ENCODE results near the gene ANKRD22.

ANKRD22 gene

GRCh38 chr10:88852327-88852726 lies 683 bp upstream of the ANKRD22 start:
- Histone ChIP-seq H3K4me3 (ENCODE audit: low read depth in 1 of 2, low read length in 1 of 2) (peak overlapping the region; percentile 52 to 65), H3K4me1 (ENCODE audit: control insufficient read depth in 1 of 2, insufficient read depth in 1 of 2, low read depth in 1 of 2, low read length in 1 of 2) (peaks cover 80 to 92% of the 10 kb centered on the region in 2 experiments), H3K36me3 (no peaks in the 10 kb centered on the region), H3K9me3 (no peaks in the 10 kb centered on the region), H3K27me3 (no peaks in the 10 kb centered on the region), H3K27ac (peak overlapping the region; percentile 84)
- no peak for TF ChIP-seq CTCF (IDR thresholded peaks at IDR 0.05)

DNA sequence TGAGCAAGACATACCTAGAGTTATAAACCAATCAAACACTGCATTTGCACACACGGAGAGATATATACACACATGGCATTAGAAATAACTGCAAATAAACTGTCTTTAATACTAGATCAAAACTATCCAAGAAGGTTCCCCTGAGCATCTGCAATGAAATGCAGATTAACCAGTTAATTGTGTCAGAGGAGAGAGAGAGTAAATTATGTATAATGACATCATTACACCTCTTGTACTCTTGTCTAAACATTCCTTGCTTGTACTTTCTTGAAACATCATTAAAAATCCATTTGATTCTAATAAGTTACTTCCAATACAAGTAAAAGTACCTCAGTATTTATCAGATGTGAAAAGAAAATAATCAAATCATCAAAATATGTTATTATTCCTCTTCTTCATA lies 932 bp downstream of the ANKRD22 start:
- no peaks in the 10 kb centered on the region for H3K36me3 ChIP-seq
- peak overlapping the region; percentile 52 to 65 for H3K4me3 ChIP-seq (ENCODE audit: low read depth in 1 of 2, low read length in 1 of 2)
- peak overlapping the region; percentile 84 for H3K27ac ChIP-seq
- H3K27me3 ChIP-seq, result no peaks in the 10 kb centered on the region
- peaks cover 87 to 97% of the 10 kb centered on the region in 2 experiments for H3K4me1 ChIP-seq (ENCODE audit: control insufficient read depth in 1 of 2, insufficient read depth in 1 of 2, low read depth in 1 of 2, low read length in 1 of 2)
- H3K9me3 ChIP-seq, result no peaks in the 10 kb centered on the region
- TF ChIP-seq CTCF (IDR thresholded peaks at IDR 0.05), result no peak

DNA sequence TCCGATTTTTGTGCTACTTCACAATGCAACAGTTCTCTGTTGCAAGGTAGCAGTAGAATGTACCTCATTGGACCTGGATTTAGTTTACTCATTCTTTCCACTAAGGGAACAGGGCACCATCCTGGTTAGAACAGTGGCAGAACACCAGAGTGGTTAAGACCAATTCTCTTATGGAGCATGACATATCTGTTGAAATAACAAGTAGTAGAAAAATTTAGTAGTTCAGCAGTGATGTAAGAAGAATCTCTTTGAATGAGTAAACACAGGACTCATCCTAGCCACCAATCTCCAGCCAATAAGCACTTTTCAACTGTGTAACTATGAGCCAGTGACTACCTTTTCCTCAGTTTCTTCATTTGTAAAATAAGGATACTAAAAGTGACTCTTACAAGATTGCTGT lies 2.4 kb downstream of the ANKRD22 start:
- no peaks in the 10 kb centered on the region for H3K27me3 ChIP-seq
- H3K4me1 ChIP-seq (ENCODE audit: control insufficient read depth in 1 of 2, insufficient read depth in 1 of 2, low read depth in 1 of 2, low read length in 1 of 2), result peaks cover 89 to 93% of the 10 kb centered on the region in 2 experiments
- H3K9me3 ChIP-seq, result no peaks in the 10 kb centered on the region
- no peaks in the 10 kb centered on the region for H3K36me3 ChIP-seq
- TF ChIP-seq CTCF (IDR thresholded peaks at IDR 0.05), result no peak
- peak overlapping the region; percentile 84 for H3K27ac ChIP-seq
- peak overlapping the region; percentile 52 to 65 for H3K4me3 ChIP-seq (ENCODE audit: low read depth in 1 of 2, low read length in 1 of 2)

DNA sequence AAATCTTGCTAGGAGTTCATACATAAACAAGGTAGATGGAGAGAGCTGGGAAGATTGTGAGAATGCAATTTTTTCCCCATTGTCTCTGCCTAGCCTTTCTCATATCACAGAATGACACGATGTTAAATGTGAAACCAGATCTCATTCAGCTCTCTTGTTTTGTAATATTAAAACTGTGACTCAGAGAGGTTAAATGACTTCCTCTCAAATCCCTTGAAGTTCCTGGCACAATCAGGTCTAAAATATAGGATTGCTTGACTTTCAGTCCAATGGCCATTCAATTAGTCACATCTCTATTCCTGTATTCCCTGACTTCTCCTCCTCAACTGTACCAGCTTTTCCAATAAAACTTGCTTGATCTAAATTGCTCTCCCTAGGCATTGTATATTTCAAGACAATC lies 3.1 kb downstream of the ANKRD22 start:
- TF ChIP-seq CTCF (IDR thresholded peaks at IDR 0.05), result no peak
- Histone ChIP-seq H3K27ac (peak overlapping the region; percentile 84), H3K9me3 (no peaks in the 10 kb centered on the region), H3K36me3 (no peaks in the 10 kb centered on the region), H3K4me1 (ENCODE audit: control insufficient read depth in 1 of 2, insufficient read depth in 1 of 2, low read depth in 1 of 2, low read length in 1 of 2) (peaks cover 85 to 89% of the 10 kb centered on the region in 2 experiments), H3K27me3 (no peaks in the 10 kb centered on the region), H3K4me3 (ENCODE audit: low read depth in 1 of 2, low read length in 1 of 2) (peak overlapping the region; percentile 52 to 65)

DNA sequence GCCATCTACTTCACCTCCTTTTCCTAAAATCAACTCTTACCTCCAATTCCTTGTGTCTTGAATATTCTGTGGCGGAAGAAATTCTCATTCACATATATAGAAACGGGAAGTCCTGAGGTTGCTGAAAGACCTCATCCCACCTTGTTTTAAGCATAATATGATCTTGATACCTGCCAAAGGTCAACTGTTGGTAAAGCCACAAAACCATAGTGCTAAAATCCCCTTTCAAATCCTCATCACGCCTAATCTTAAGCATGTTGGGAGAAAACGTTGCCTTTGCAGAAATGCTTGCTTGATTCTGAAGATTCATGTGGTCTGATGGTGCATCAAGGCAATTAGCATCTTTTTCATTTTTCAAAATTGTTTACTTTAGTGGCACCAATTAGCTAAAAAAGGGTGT lies 8.5 kb downstream of the ANKRD22 start:
- Histone ChIP-seq H3K27me3 (no peaks in the 10 kb centered on the region), H3K27ac (peak overlapping the region; percentile 7), H3K36me3 (no peaks in the 10 kb centered on the region), H3K4me3 (ENCODE audit: low read depth in 1 of 2, low read length in 1 of 2) (no peak overlapping the region), H3K9me3 (no peaks in the 10 kb centered on the region), H3K4me1 (ENCODE audit: control insufficient read depth in 1 of 2, insufficient read depth in 1 of 2, low read depth in 1 of 2, low read length in 1 of 2) (peaks cover 80 to 100% of the 10 kb centered on the region in 2 experiments)
- TF ChIP-seq CTCF (IDR thresholded peaks at IDR 0.05), result no peak
